AG04449 (cell line): Measurements from ENCODE around the gene PHLDB3.

Experiments
- CTCF ChIA-PET: fragments of 350-600 bp; formaldehyde crosslinking; extraction: SDS; loops from one replicate; lab custom pipeline; 2021; ENCODE audit warnings: antibody characterized with exemption; lab: Yijun Ruan, JAX
- POLR2A ChIA-PET: fragments of 400-600, 350-600 bp; formaldehyde crosslinking; extraction: SDS; loops from one replicate; lab custom pipeline; 2020; ENCODE audit warnings: antibody characterized with exemption, inconsistent platforms; lab: Yijun Ruan, JAX
- DNase-seq: peaks from one replicate; pipeline ENCODE4 v3.0.0-alpha.2; 2010; ENCODE audit warnings: low read depth, low spot score
- H3K4me3 ChIP-seq: 2 replicates; pipeline ENCODE4 v1.5.1; 2011; ENCODE audit warnings: low read depth, mild to moderate bottlenecking, control low read depth, low read length
- TF ChIP-seq, protein P1 (sequence below): IDR thresholded peaks from one replicate; pipeline ENCODE4 v1.5.1; 2011; ENCODE audit warnings: mild to moderate bottlenecking, moderate library complexity, low read length, control low read depth, inconsistent platforms; ENCODE audit not compliant: insufficient read depth; ENCODE audit errors: missing control alignments

Gene PHLDB3

DNA sequence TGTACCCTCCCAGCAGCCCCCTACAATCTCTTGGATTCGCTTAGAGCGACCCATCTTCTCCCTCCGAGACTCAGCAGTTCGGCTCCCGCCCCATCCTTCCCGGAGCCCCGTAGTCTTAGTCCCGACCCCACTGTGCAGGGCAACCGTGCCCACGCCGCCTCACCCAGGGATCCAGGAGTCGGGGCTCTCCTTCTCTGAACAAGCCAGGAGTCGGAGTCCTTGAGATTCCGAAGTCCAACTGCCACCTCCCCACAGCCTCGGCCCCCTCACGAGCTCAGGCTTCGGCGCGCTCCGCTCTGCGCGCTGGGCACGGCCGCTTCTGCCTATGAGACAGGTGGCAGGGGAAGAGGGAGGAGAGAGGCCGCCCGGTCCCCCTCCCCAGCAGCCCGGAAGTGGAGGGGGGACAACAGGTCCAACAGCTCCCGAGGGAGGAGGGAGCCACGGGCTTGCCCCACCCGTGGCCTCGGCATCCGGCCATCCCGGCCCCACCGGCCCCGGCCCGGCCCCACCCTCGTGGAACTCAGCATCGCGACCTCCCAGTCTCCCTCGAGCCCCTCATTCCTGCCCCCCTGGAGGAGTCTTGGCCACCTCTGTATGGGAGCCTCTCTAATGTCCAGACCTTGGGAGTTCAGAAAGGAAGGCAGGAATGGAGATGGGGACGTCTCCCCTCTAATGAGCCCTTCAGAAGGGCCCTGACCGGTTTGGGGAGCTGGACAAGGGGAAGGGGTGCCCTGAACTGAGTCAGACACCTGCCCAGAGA lies at the start of gene PHLDB3:
Gene PHLDB3 (minus strand): TSS at position 321 of the 760 bp plus-strand sequence. CDS start 628 bp downstream, outside the sequence.
- H3K4me3 ChIP-seq = peak within 1 kb of the TSS; percentile 85
- no peak for DNase-seq
- TF ChIP-seq, protein P1, sequence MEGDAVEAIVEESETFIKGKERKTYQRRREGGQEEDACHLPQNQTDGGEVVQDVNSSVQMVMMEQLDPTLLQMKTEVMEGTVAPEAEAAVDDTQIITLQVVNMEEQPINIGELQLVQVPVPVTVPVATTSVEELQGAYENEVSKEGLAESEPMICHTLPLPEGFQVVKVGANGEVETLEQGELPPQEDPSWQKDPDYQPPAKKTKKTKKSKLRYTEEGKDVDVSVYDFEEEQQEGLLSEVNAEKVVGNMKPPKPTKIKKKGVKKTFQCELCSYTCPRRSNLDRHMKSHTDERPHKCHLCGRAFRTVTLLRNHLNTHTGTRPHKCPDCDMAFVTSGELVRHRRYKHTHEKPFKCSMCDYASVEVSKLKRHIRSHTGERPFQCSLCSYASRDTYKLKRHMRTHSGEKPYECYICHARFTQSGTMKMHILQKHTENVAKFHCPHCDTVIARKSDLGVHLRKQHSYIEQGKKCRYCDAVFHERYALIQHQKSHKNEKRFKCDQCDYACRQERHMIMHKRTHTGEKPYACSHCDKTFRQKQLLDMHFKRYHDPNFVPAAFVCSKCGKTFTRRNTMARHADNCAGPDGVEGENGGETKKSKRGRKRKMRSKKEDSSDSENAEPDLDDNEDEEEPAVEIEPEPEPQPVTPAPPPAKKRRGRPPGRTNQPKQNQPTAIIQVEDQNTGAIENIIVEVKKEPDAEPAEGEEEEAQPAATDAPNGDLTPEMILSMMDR = no peak
- ChIA-PET POLR2A (interaction anchor here (0.6 to 1.2 kb wide), 4 partner anchors 9 to 18 kb away, joined by 3 to 4 read pairs (median 3); no protein-coding TSS in a partner anchor), CTCF (interaction anchor here (0.9 to 12.9 kb wide), 8 partner anchors 9 to 72 kb away, joined by 3 to 95 read pairs (median 4); partner anchors contain the start of gene ZNF575)

DNA sequence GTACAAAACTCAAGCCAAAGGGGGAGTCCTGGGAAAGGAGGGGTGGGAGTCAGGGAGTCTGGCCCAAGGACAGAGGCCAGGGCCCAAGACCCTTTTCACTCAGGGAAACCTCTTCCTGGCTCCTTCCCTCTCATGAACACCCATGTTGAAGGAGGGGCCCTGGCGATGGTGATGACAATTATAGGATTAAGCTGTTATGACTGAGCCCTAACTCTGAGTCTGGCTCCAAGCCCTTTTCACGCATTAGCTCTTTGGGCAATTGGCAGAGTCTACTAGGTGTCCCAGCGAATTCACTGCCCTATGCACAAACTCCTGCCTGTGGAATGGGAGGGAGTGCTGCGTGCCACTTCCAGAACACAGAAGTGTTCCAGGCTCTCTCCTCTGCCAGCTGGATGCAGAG lies 49.1 kb upstream of the PHLDB3 start:
- TF ChIP-seq, protein P1 = no peak
- H3K4me3 ChIP-seq = no peak overlapping the region
- ChIA-PET CTCF (interaction anchor here (0.8 to 10.5 kb wide), 14 partner anchors 10 to 266 kb away, joined by 3 to 208 read pairs (median 10); partner anchors contain the start of genes IRGQ, PINLYP, XRCC1 and ZNF575), POLR2A (no interaction called here)
- DNase-seq = no peak

DNA sequence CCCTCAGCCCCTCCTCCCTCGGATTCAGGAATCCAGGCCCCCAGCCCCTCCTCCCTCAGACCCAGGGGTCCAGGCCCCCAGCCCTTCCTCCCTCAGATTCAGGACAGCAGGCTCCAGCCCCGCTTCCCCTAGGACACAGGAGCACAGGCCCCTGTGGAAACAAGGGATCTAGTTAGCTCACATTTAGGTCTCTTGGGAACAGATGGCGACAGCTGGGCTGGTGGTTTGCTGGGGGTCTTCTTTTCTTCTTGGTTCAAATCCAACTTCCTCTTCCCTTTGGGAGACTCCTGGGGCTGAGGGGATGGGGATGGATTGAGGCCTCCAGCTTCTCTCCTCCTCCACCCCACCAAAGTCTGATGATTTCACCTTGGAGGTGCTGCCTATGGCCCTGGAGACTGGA lies 48.1 kb upstream of the PHLDB3 start:
- no peak overlapping the region for H3K4me3 ChIP-seq
- CTCF ChIA-PET = interaction anchor here (0.9 to 10.5 kb wide), 6 partner anchors 11 to 262 kb away, joined by 3 to 208 read pairs (median 22); partner anchors contain the start of genes IRGQ, ZNF575 and ZNF576
- no peak for DNase-seq
- TF ChIP-seq, protein P1 = no peak
- POLR2A ChIA-PET = no interaction called here

DNA sequence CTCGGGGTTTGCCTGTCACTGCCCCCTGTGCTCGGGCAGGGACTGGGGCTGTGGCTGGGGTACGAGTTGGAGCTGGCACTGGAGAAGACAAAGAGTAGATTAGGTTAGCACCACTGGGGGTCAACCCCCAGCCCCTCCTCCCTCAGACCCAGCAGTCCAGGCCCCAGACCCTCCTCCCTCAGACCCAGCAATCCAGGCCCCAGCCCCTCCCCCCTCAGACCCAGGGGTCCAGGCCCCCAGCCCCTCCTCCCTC lies 47.6 kb upstream of the PHLDB3 start:
- H3K4me3 ChIP-seq = no peak overlapping the region
- CTCF ChIA-PET = interaction anchor here (3.8 to 10.5 kb wide), 3 partner anchors 11 to 43 kb away, joined by 42 to 208 read pairs (median 45); partner anchors contain the start of genes IRGQ, ZNF575 and ZNF576
- POLR2A ChIA-PET = no interaction called here
- no peak for DNase-seq
- TF ChIP-seq, protein P1 = no peak

DNA sequence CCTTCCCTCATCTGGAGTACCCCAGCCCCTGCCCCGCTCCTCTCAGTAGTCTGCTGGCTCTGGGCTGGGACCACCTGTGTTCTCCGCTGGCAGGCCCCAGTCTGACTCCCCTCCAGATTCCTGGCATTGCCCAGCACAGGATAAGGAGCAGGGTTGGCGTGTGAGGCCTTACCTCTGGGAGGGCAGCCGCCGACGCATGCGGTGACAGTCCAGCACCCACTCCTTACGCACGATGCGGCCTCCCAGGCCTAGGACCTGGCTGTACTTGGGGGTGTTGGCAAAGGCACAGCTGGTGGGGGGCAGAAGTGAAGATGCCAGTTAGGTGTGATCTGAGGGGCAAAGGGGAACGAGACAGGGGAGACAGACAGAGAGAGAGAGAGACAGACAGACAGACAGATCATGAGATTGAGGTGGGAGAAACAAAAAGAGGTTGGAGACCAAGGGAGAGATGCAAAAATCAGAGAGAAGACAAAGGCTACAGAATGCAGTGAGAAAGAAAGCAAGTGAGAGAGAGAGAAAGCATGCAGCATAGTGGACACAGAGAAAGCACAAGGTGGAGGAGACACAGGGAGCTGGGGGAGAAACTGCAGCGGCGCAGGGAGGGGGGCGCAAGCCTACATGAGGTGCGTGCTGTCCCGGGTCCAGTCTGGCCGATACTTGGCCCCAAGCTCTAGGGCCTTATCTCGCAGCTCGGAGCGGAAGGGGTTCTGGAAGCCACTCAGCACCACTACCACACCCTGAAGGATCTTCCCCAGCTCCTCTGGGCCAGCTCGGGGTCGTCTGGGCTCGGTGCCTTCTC lies 47.1 kb upstream of the PHLDB3 start:
- H3K4me3 ChIP-seq = no peak overlapping the region
- ChIA-PET CTCF (interaction anchor here (5.3 to 10.5 kb wide), 2 partner anchors 12 kb away, joined by 45 to 208 read pairs; partner anchors contain the start of gene ZNF575), POLR2A (no interaction called here)
- DNase-seq = no peak
- TF ChIP-seq, protein P1 = no peak
